Smooth muscle cell (in vitro differentiated cells): Measurements from ENCODE around the gene CDKAL1. TPM values are rescaled to one million over a fixed set of nuclear protein-coding genes. Genes with fewer than 3 reads are reported as not detected.

Source experiments
- DNase-seq: peaks from one replicate; lab custom pipeline; 2025; ENCODE audit not compliant: unreplicated experiment; lab: John Stamatoyannopoulos, UW
- H2AFZ ChIP-seq: fragments of 200-600 bp; sonication (generic); 2 replicates; pipeline ENCODE4 v1.6.0; 2016; ENCODE audit warnings: antibody characterized with exemption, low read depth, mild to moderate bottlenecking
- H3F3A ChIP-seq: fragments of 200-600 bp; sonication (generic); 2 replicates; pipeline ENCODE4 v1.6.0; 2017; ENCODE audit warnings: antibody characterized with exemption, low read depth
- H3K27ac ChIP-seq: fragments of 200-600 bp; sonication (generic); 2 replicates; pipeline ENCODE4 v1.5.1; 2016; ENCODE audit warnings: low read depth, mild to moderate bottlenecking
- H3K27me3 ChIP-seq: fragments of 200-600 bp; sonication (generic); 2 replicates; pipeline ENCODE4 v1.6.1; 2016; ENCODE audit warnings: low read depth, mild to moderate bottlenecking
- H3K36me3 ChIP-seq: fragments of 200-600 bp; sonication (generic); 2 replicates; pipeline ENCODE4 v1.5.1; 2016; ENCODE audit warnings: low read depth
- H3K4me1 ChIP-seq: fragments of 200-600 bp; sonication (generic); 2 replicates; pipeline ENCODE4 v1.5.1; 2016; ENCODE audit warnings: low read depth
- H3K4me2 ChIP-seq: fragments of 200-600 bp; sonication (generic); 2 replicates; pipeline ENCODE4 v1.6.0; 2016; ENCODE audit warnings: mild to moderate bottlenecking
- H3K4me3 ChIP-seq: fragments of 200-600 bp; sonication (generic); 2 replicates; pipeline ENCODE4 v1.5.1; 2016; ENCODE audit warnings: mild to moderate bottlenecking
- H3K79me2 ChIP-seq: fragments of 200-600 bp; sonication (generic); 2 replicates; pipeline ENCODE4 v1.6.0; 2016; ENCODE audit warnings: low read depth, mild to moderate bottlenecking
- H3K9ac ChIP-seq: fragments of 200-600 bp; sonication (generic); 2 replicates; pipeline ENCODE4 v1.6.0; 2016; ENCODE audit warnings: low read depth
- H3K9me3 ChIP-seq: fragments of 200-600 bp; sonication (generic); replicated peaks from 2 replicates; pipeline ENCODE4 v1.5.1; 2016; ENCODE audit warnings: low read depth
- H4K20me1 ChIP-seq: fragments of 200-600 bp; sonication (generic); 2 replicates; pipeline ENCODE4 v1.6.0; 2016; ENCODE audit warnings: low read depth
- CTCF ChIP-seq: fragments of 200-600 bp; sonication (generic); IDR thresholded peaks from 2 replicates; pipeline ENCODE4 v1.5.1; 2017; ENCODE audit warnings: borderline replicate concordance, mild to moderate bottlenecking, antibody characterized with exemption; ENCODE audit not compliant: insufficient read depth, poor library complexity, severe bottlenecking
- WGBS: methylation state at CpG from one replicate; pipeline ENCODE4 v1.1.7; 2016; ENCODE audit warnings: low lambda C conversion rate; 5-methylcytosine and 5-hydroxymethylcytosine counted together
- polyA plus RNA-seq: library from polyadenylated mRNA; unstranded; fragments of >200 nt; fragmentation: Nextera tagmentation; extraction: Ambion mirVana; gene quantifications from 2 replicates; pipeline ENCODE4 v1.2.1, GENCODE V29; 2016
- total RNA-seq: library from RNA; depleted of rRNA; stranded (reverse); fragments of >200 nt; gene quantifications from 2 replicates; pipeline ENCODE4 v1.2.3, GENCODE V29; 2014

CDKAL1 gene
- total and polyA plus RNA-seq, 2 experiments from 2014 or later = 16.5 to 16.6 TPM

- DNase-seq = no peak
- H3K27ac ChIP-seq = no peak overlapping the region
These were observed 686.2 kb downstream of the CDKAL1 start for GRCh38 chr6:21220271-21220987.

GRCh38 chr6:21222656-21223055 is 688.4 kb downstream of the CDKAL1 start:
- no peak overlapping the region for H3K9ac ChIP-seq
- no peaks in the 10 kb centered on the region for H4K20me1 ChIP-seq
- no peak overlapping the region for H3K4me2 ChIP-seq
- H3F3A ChIP-seq = no peaks in the 10 kb centered on the region
- H3K9me3 ChIP-seq = no peaks in the 10 kb centered on the region
- no peaks in the 10 kb centered on the region for H3K4me1 ChIP-seq
- WGBS = 90% methylated on average over 7 of the region's 7 CpGs
- TF ChIP-seq CTCF = no peak
- no peaks in the 10 kb centered on the region for H3K79me2 ChIP-seq
- H2AFZ ChIP-seq = no peak overlapping the region
- H3K27ac ChIP-seq = no peak overlapping the region
- no peaks in the 10 kb centered on the region for H3K36me3 ChIP-seq
- no peak overlapping the region for H3K4me3 ChIP-seq
- H3K27me3 ChIP-seq = no peaks in the 10 kb centered on the region
- no peak for DNase-seq

More at GRCh38 chr6:21220271-21220987, 686.2 kb downstream of the CDKAL1 start:
- Histone ChIP-seq H3K9me3 (no peaks in the 10 kb centered on the region), H4K20me1 (no peaks in the 10 kb centered on the region), H2AFZ (no peak overlapping the region), H3K9ac (no peak overlapping the region), H3K27me3 (no peaks in the 10 kb centered on the region), H3K4me2 (no peak overlapping the region), H3F3A (no peaks in the 10 kb centered on the region), H3K4me3 (no peak overlapping the region), H3K79me2 (no peaks in the 10 kb centered on the region), H3K4me1 (no peaks in the 10 kb centered on the region), H3K36me3 (no peaks in the 10 kb centered on the region)
- no peak for TF ChIP-seq CTCF
- 87% methylated on average over 5 of the region's 5 CpGs for WGBS

DNA sequence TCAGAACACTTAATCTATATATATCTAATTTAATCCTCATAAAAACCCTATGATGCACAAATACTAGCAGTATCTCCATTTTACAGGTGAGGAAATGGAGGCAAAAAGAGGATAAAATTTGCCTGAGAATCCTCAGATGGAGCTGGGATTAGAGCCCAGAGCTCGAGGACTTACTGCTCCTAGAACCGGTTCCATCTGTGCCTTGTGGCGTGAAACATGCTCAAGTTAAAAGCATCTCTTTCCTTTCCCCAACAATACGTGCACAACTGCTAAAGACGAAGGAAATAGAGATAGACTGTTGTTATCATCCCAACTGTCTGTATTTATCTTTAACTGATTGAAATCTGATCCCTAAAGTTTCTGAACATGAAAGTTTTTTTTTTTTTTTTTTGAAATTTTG is 691.7 kb downstream of the CDKAL1 start:
- 88% methylated on average over 5 of the region's 5 CpGs for WGBS

More for the DNA sequence above, 691.7 kb downstream of the CDKAL1 start:
- H2AFZ ChIP-seq = no peak overlapping the region
- no peak overlapping the region for H3K4me2 ChIP-seq
- no peaks in the 10 kb centered on the region for H3K27me3 ChIP-seq
- H3K9ac ChIP-seq = no peak overlapping the region
- H3K4me3 ChIP-seq = no peak overlapping the region
- H3F3A ChIP-seq = no peaks in the 10 kb centered on the region
- no peak for TF ChIP-seq CTCF
- DNase-seq = no peak
- H3K36me3 ChIP-seq = no peaks in the 10 kb centered on the region
- no peak overlapping the region for H3K27ac ChIP-seq
- no peaks in the 10 kb centered on the region for H3K9me3 ChIP-seq
- H3K4me1 ChIP-seq = peaks cover 8% of the 10 kb centered on the region
- no peaks in the 10 kb centered on the region for H3K79me2 ChIP-seq
- no peaks in the 10 kb centered on the region for H4K20me1 ChIP-seq
